HepG2 (cell line): ENCODE results near the gene FKBP5. TPM values are rescaled to one million over a fixed set of nuclear protein-coding genes. Genes with fewer than 3 reads are reported as not detected.

ENCODE experiments used
- ARNTL ChIP-seq: sonication (generic); formaldehyde crosslinking; IDR thresholded peaks from 2 replicates; pipeline ENCODE4 v1.4.0; 2020; ENCODE audit warnings: mild to moderate bottlenecking, missing genetic modification reagents
- CREM ChIP-seq, 2 experiments: sonication (generic) in 1 of 2; formaldehyde crosslinking in 1 of 2; IDR thresholded peaks; 2 replicates each; pipeline versions ENCODE4 v1.4.0 to v1.6.1; 2016 to 2020; ENCODE audit warnings: antibody characterized with exemption in 1 of 2, mild to moderate bottlenecking in 1 of 2, missing genetic modification reagents in 1 of 2
- HNRNPK ChIP-seq: fragments of 200-400 bp; formaldehyde crosslinking; IDR thresholded peaks from 2 replicates; pipeline ENCODE4 v1.6.1; 2018; ENCODE audit warnings: low read length, low read depth, moderate library complexity, mild to moderate bottlenecking; ENCODE audit not compliant: poor library complexity, severe bottlenecking
- HOXA5 ChIP-seq: sonication (generic); formaldehyde crosslinking; IDR thresholded peaks from 2 replicates; pipeline ENCODE4 v1.4.0; 2020; ENCODE audit warnings: missing genetic modification reagents
- JUN ChIP-seq: sonication (generic); formaldehyde crosslinking; IDR thresholded peaks from 2 replicates; pipeline ENCODE4 v1.4.0; 2020; ENCODE audit warnings: mild to moderate bottlenecking, missing genetic modification reagents
- KDM1A ChIP-seq: IDR thresholded peaks from 2 replicates; pipeline ENCODE4 v1.6.1; 2016; ENCODE audit warnings: missing compliant biosample characterization
- MAZ ChIP-seq, 2 experiments: sonication (generic) in 1 of 2; formaldehyde crosslinking in 1 of 2; IDR thresholded peaks; 2 replicates each; pipeline versions ENCODE4 v1.5.0 to v1.6.1; 2012 to 2020; ENCODE audit warnings: low read depth in 2 of 2, mild to moderate bottlenecking in 2 of 2, borderline replicate concordance in 1 of 2, improper control_type of control experiment in 1 of 2, low read length in 1 of 2, missing genetic modification reagents in 1 of 2, moderate library complexity in 1 of 2
- NFIC ChIP-seq: IDR thresholded peaks from 2 replicates; pipeline ENCODE4 v1.6.1; 2012; ENCODE audit warnings: mild to moderate bottlenecking, low read length, inconsistent platforms
- NR2F6 ChIP-seq, 2 experiments: IDR thresholded peaks; 2 replicates each; pipeline ENCODE4 v1.6.1; 2016; ENCODE audit warnings: antibody characterized with exemption in 1 of 2, mild to moderate bottlenecking in 1 of 2
- PAX8 ChIP-seq: sonication (generic); formaldehyde crosslinking; IDR thresholded peaks from 2 replicates; pipeline ENCODE4 v1.8.0; 2022; ENCODE audit warnings: mild to moderate bottlenecking, missing genetic modification reagents, borderline replicate concordance
- PRPF4 ChIP-seq: fragments of 200-400 bp; formaldehyde crosslinking; IDR thresholded peaks from 2 replicates; pipeline ENCODE4 v1.6.1; 2016; ENCODE audit warnings: low read length, low read depth; ENCODE audit not compliant: poor library complexity, severe bottlenecking
- ZBTB38 ChIP-seq: sonication (generic); formaldehyde crosslinking; IDR thresholded peaks from 2 replicates; pipeline ENCODE4 v1.5.1; 2020; ENCODE audit warnings: mild to moderate bottlenecking, missing genetic modification reagents
- ZBTB7A ChIP-seq: sonication (generic); formaldehyde crosslinking; IDR thresholded peaks from 2 replicates; pipeline ENCODE4 v1.8.0; 2022; ENCODE audit warnings: mild to moderate bottlenecking, missing genetic modification reagents
- ZNF224 ChIP-seq: sonication (generic); formaldehyde crosslinking; IDR thresholded peaks from 2 replicates; pipeline ENCODE4 v1.5.0; 2020; ENCODE audit warnings: mild to moderate bottlenecking, missing genetic modification reagents
- ZNF343 ChIP-seq: sonication (generic); formaldehyde crosslinking; IDR thresholded peaks from 2 replicates; pipeline ENCODE4 v1.4.0; 2020; ENCODE audit warnings: mild to moderate bottlenecking, missing genetic modification reagents
- ZNF552 ChIP-seq: sonication (generic); formaldehyde crosslinking; IDR thresholded peaks from 2 replicates; pipeline ENCODE4 v1.9.0; 2022; ENCODE audit warnings: missing genetic modification reagents, mild to moderate bottlenecking, borderline replicate concordance
- ZNF839 ChIP-seq: sonication (generic); formaldehyde crosslinking; IDR thresholded peaks from 2 replicates; pipeline ENCODE4 v1.4.0; 2020; ENCODE audit warnings: missing genetic modification reagents, mild to moderate bottlenecking, borderline replicate concordance
- polyA plus RNA-seq, 8 experiments: library from polyadenylated mRNA; depleted of rRNA in 3 of 8; stranded (reverse) in 7 of 8; unstranded in 1 of 8; fragments of >200 nt; fragmentation: Illumina TruSeq in 4 of 8; extraction: Trizol in 4 of 8; gene quantifications; 2 replicates each; pipeline versions ENCODE4 v1.2.1 to v1.2.3, GENCODE V29; 2011 to 2016; ENCODE audit warnings: low read depth in 4 of 8, missing spikeins in 1 of 8, mixed read lengths in 1 of 8; ENCODE audit not compliant: insufficient read depth in 1 of 8
- total RNA-seq, 5 experiments: library from RNA; depleted of rRNA; stranded (reverse); fragments of >200 nt; fragmentation: Illumina TruSeq; extraction: Trizol; gene quantifications; 2 replicates each; pipeline ENCODE4 v1.2.3, GENCODE V29; 2016; ENCODE audit warnings: low read depth in 1 of 5
- TF ChIP-seq, protein P1 (sequence below): sonication (generic); formaldehyde crosslinking; IDR thresholded peaks from 2 replicates; pipeline ENCODE4 v1.8.1; 2022; ENCODE audit warnings: low read depth, mild to moderate bottlenecking, missing genetic modification reagents
- TF ChIP-seq, protein P2 (sequence below): sonication (generic); formaldehyde crosslinking; IDR thresholded peaks from 2 replicates; pipeline ENCODE4 v1.4.0; 2020; ENCODE audit warnings: missing genetic modification reagents, borderline replicate concordance
- TF ChIP-seq, protein P3 (sequence below): sonication (generic); formaldehyde crosslinking; IDR thresholded peaks from 2 replicates; pipeline ENCODE4 v1.8.0; 2022; ENCODE audit warnings: missing genetic modification reagents, low read depth, mild to moderate bottlenecking, borderline replicate concordance
- TF ChIP-seq, protein P4 (sequence below): sonication (generic); formaldehyde crosslinking; IDR thresholded peaks from 2 replicates; pipeline ENCODE4 v1.4.0; 2020; ENCODE audit warnings: mild to moderate bottlenecking, missing genetic modification reagents
- TF ChIP-seq, protein P5 (sequence below): sonication (generic); formaldehyde crosslinking; IDR thresholded peaks from 2 replicates; pipeline ENCODE4 v1.5.0; 2020; ENCODE audit warnings: missing genetic modification reagents

Gene FKBP5
- total and polyA plus RNA-seq, 2 of the 13 experiments (the other 11 are each of a cell fraction or from before 2014, with no cell fraction given): 8.0 to 17.4 TPM

DNA sequence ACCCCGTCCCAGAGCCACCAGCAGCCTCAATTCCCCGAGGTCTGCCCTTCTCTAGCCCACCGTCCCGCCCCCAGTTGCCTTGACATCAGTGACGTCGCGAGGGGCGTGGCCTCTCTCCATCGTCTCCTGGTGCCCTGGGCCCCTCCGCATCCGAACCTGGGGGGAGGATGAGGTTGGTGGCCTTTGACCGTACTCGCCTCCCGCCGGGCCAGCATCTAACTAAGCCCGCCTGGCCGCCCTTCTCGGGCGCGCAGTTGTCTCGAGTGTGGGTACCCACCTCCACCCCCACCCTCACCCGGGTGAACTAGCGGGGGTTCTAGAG is 42.7 kb upstream of the FKBP5 start (continued):
- TF ChIP-seq, protein P1, sequence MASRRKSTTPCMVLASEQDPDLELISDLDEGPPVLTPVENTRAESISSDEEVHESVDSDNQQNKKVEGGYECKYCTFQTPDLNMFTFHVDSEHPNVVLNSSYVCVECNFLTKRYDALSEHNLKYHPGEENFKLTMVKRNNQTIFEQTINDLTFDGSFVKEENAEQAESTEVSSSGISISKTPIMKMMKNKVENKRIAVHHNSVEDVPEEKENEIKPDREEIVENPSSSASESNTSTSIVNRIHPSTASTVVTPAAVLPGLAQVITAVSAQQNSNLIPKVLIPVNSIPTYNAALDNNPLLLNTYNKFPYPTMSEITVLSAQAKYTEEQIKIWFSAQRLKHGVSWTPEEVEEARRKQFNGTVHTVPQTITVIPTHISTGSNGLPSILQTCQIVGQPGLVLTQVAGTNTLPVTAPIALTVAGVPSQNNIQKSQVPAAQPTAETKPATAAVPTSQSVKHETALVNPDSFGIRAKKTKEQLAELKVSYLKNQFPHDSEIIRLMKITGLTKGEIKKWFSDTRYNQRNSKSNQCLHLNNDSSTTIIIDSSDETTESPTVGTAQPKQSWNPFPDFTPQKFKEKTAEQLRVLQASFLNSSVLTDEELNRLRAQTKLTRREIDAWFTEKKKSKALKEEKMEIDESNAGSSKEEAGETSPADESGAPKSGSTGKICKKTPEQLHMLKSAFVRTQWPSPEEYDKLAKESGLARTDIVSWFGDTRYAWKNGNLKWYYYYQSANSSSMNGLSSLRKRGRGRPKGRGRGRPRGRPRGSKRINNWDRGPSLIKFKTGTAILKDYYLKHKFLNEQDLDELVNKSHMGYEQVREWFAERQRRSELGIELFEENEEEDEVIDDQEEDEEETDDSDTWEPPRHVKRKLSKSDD: no peak
- TF ChIP-seq HOXA5 (CRISPR knock-in tag) (no peak; the same call in 1 of the 2 replicates), ZBTB7A (CRISPR knock-in tag) (no peak), ZBTB38 (no peak), HNRNPK (no peak), KDM1A (peak; percentile 85), NR2F6 (IDR thresholded peaks at IDR 0.05) (peak; percentile 38; the same call in 1 of the 2 replicates), NR2F6 (CRISPR knock-in tag; IDR thresholded peaks at IDR 0.05) (peak; percentile 69; the same call in 1 of the 2 replicates), MAZ (IDR thresholded peaks at IDR 0.05; ENCODE audit: borderline replicate concordance, low read depth, low read length) (peak; percentile 35; the same call in 1 of the 2 replicates), MAZ (CRISPR knock-in tag; IDR thresholded peaks at IDR 0.05; ENCODE audit: low read depth) (no peak), NFIC (no peak), JUN (CRISPR knock-in tag) (no peak), ZNF552 (no peak), ZNF343 (CRISPR knock-in tag) (no peak), PAX8 (CRISPR knock-in tag) (no peak), ZNF224 (peak; percentile 92; the same call in 1 of the 2 replicates), PRPF4 (no peak), ZNF839 (CRISPR knock-in tag) (0 out of 2 replicates have a peak, but pooled peaks have one; percentile 47), ARNTL (CRISPR knock-in tag) (no peak), CREM (IDR thresholded peaks at IDR 0.05) (peak; percentile 63), CREM (CRISPR knock-in tag; IDR thresholded peaks at IDR 0.05) (no peak)
- TF ChIP-seq, protein P2, sequence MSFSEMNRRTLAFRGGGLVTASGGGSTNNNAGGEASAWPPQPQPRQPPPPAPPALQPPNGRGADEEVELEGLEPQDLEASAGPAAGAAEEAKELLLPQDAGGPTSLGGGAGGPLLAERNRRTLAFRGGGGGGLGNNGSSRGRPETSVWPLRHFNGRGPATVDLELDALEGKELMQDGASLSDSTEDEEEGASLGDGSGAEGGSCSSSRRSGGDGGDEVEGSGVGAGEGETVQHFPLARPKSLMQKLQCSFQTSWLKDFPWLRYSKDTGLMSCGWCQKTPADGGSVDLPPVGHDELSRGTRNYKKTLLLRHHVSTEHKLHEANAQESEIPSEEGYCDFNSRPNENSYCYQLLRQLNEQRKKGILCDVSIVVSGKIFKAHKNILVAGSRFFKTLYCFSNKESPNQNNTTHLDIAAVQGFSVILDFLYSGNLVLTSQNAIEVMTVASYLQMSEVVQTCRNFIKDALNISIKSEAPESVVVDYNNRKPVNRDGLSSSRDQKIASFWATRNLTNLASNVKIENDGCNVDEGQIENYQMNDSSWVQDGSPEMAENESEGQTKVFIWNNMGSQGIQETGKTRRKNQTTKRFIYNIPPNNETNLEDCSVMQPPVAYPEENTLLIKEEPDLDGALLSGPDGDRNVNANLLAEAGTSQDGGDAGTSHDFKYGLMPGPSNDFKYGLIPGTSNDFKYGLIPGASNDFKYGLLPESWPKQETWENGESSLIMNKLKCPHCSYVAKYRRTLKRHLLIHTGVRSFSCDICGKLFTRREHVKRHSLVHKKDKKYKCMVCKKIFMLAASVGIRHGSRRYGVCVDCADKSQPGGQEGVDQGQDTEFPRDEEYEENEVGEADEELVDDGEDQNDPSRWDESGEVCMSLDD (CRISPR knock-in tag): no peak
- TF ChIP-seq, protein P3, sequence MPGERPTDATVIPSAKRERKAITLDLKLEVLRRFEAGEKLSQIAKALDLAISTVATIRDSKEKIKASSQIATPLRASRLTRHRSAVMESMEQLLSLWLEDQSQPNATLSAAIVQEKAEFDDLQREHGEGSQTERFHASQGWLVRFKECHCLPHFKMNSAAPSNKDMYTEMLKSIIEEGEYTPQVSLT (CRISPR knock-in tag): no peak
- TF ChIP-seq, protein P4, sequence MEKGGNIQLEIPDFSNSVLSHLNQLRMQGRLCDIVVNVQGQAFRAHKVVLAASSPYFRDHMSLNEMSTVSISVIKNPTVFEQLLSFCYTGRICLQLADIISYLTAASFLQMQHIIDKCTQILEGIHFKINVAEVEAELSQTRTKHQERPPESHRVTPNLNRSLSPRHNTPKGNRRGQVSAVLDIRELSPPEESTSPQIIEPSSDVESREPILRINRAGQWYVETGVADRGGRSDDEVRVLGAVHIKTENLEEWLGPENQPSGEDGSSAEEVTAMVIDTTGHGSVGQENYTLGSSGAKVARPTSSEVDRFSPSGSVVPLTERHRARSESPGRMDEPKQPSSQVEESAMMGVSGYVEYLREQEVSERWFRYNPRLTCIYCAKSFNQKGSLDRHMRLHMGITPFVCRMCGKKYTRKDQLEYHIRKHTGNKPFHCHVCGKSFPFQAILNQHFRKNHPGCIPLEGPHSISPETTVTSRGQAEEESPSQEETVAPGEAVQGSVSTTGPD (CRISPR knock-in tag): no peak
- TF ChIP-seq, protein P5, sequence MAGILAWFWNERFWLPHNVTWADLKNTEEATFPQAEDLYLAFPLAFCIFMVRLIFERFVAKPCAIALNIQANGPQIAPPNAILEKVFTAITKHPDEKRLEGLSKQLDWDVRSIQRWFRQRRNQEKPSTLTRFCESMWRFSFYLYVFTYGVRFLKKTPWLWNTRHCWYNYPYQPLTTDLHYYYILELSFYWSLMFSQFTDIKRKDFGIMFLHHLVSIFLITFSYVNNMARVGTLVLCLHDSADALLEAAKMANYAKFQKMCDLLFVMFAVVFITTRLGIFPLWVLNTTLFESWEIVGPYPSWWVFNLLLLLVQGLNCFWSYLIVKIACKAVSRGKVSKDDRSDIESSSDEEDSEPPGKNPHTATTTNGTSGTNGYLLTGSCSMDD (CRISPR knock-in tag): no peak
